H54 (cell line): ENCODE measurements around the gene MIS18A.

Experiments
- DNase-seq: peaks from one replicate; pipeline ENCODE4 v3.0.0; 2011; ENCODE audit warnings: low spot score, mixed read lengths; ENCODE audit not compliant: insufficient read length
- FAIRE-seq: peaks from 3 replicates; lab custom pipeline; 2011; peaks lifted over from hg19 to GRCh38; lab: Jason Lieb, UNC
- POLR2A ChIP-seq: IDR thresholded peaks from 2 replicates; pipeline ENCODE4 v1.6.1; 2011; ENCODE audit warnings: low read depth, mild to moderate bottlenecking, low read length

MIS18A gene

DNA sequence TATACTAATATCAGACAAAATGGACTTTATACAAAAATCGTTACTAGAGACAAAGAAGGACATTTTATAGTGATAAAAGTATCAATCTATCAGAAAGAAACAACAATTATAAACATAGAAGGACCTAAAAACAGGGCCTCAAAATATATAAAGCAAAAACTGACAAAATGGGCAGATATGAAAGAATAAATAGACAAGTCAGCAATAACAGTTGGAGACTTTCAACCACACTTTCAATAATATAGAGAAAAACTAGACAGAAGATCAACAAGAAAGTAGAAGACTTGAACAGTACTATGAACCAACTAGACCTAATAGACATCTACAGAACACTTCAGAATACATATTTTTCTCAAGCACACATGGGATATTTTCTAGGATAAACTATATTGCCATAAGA, 52.4 kb downstream of the MIS18A start:
- DNase-seq (no peak), FAIRE-seq (no peak)
- TF ChIP-seq POLR2A, result no peak
